GM18909 (cell line): ENCODE data around the gene ITGA5.

Experiments used
- ATAC-seq: cut with Tn5 transposase; IDR thresholded peaks from one replicate; pipeline ENCODE4 v1.9.1; 2021; ENCODE audit warnings: mild to moderate bottlenecking; ENCODE audit not compliant: unreplicated experiment, poor library complexity

Gene ITGA5

GRCh38 chr12:54419088-54419887, at the start of gene ITGA5:
Gene ITGA5 (minus strand): TSS chr12:54419266. CDS start chr12:54419198, 68 bp downstream.
- ATAC-seq: no peak

GRCh38 chr12:54465857-54466523, 46.9 kb upstream of the ITGA5 start:
- ATAC-seq: no peak

GRCh38 chr12:54463484-54463883, 44.4 kb upstream of the ITGA5 start:
- ATAC-seq: no peak

GRCh38 chr12:54463034-54463433, 44.0 kb upstream of the ITGA5 start:
- no peak for ATAC-seq

- no peak for ATAC-seq
Measured at GRCh38 chr12:54460317-54460923, 41.4 kb upstream of the ITGA5 start.

GRCh38 chr12:54459355-54459754, 40.3 kb upstream of the ITGA5 start:
- ATAC-seq: no peak

- no peak for ATAC-seq
Measured at GRCh38 chr12:54455760-54456469, 36.8 kb upstream of the ITGA5 start.

GRCh38 chr12:54452628-54453027, 33.6 kb upstream of the ITGA5 start:
- ATAC-seq: no peak

- ATAC-seq: no peak
Measured at GRCh38 chr12:54448344-54448743, 29.3 kb upstream of the ITGA5 start.

- ATAC-seq: no peak
Measured at GRCh38 chr12:54447917-54448316, 28.9 kb upstream of the ITGA5 start.

- no peak for ATAC-seq
Measured at GRCh38 chr12:54444206-54444605, 25.1 kb upstream of the ITGA5 start.

- no peak for ATAC-seq
Measured at GRCh38 chr12:54443446-54443845, 24.4 kb upstream of the ITGA5 start.

GRCh38 chr12:54442961-54443360, 23.9 kb upstream of the ITGA5 start:
- no peak for ATAC-seq

GRCh38 chr12:54442099-54442498, 23.0 kb upstream of the ITGA5 start:
- ATAC-seq: no peak

GRCh38 chr12:54439521-54440255, 20.6 kb upstream of the ITGA5 start:
- ATAC-seq: no peak

GRCh38 chr12:54439096-54439495, 20.0 kb upstream of the ITGA5 start:
- no peak for ATAC-seq

- no peak for ATAC-seq
Measured at GRCh38 chr12:54438517-54438916, 19.5 kb upstream of the ITGA5 start.

- ATAC-seq: no peak
Measured at GRCh38 chr12:54437697-54438096, 18.6 kb upstream of the ITGA5 start.

GRCh38 chr12:54437243-54437642, 18.2 kb upstream of the ITGA5 start:
- ATAC-seq: no peak

GRCh38 chr12:54432815-54433164, 13.7 kb upstream of the ITGA5 start:
- no peak for ATAC-seq
